ENCODE measurements around the gene TEX30. TPM values are rescaled to one million over a fixed set of nuclear protein-coding genes. Genes with fewer than 3 reads are reported as not detected.

TEX30 gene
- total and polyA plus RNA-seq, 2 donors: 26.4 to 28.9 TPM

DNA sequence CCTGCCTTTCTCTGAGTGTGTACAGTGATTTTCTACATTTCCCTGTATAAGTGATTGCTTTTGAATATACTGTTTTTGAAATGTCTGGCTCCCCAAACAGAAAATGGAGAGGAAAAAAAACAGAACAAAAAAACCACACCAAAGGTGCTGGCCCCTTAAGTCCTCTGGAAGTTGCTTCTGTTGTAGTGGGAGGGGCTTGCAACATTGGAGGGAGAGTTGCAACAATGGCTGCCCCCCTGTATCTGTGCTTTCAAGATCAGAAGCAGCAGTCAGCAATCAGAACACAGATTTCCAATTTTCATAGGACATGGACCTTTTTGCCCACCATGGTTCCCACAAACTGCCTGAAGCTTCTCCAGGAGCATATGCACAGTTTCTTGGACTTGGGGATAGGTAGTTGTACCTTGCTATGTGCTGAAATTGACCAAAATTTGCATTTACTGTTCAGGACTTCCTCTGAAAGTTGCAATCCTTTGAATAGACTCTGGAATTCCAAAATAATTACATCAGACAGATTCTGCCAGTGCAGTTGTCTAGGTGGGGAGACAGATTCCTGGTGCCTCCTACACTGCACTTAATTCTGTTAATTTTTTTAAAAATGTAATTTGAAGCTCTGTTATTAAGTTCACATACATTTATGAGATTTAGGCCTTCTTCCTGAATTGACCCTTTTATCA is 39.2 kb upstream of the TEX30 start:
- Histone ChIP-seq H3K36me3 (ENCODE audit: control insufficient read depth in 2 of 2, insufficient read depth in 2 of 2, low read length in 1 of 2) (peaks cover 3 to 7% of the 10 kb centered on the region in 2 donors), H3K27me3 (ENCODE audit: control insufficient read depth in 2 of 2, insufficient read depth in 1 of 2, low read length in 1 of 2) (no peaks in the 10 kb centered on the region), H3K4me3 (ENCODE audit: low read length in 2 of 2) (no peak overlapping the region), H3K4me1 (ENCODE audit: control insufficient read depth in 2 of 2, insufficient read depth in 2 of 2, low read length in 2 of 2) (peaks cover 11 to 19% of the 10 kb centered on the region in 2 donors), H3K9me3 (ENCODE audit: control insufficient read depth in 2 of 2, insufficient read depth in 1 of 2, low read length in 1 of 2) (peaks cover 0 to 4% of the 10 kb centered on the region in 2 donors), H3K27ac (ENCODE audit: low read depth in 1 of 2, low read length in 1 of 2) (no peak overlapping the region)
- DNase-seq (ENCODE audit: low read depth in 6 of 9, low spot score in 9 of 9): peak in 6 of 9 donors; percentile 4 to 65 (median 22)

GRCh38 chr13:102807699-102808098 is 34.1 kb upstream of the TEX30 start:
- Histone ChIP-seq H3K27ac (ENCODE audit: low read depth in 1 of 2, low read length in 1 of 2) (no peak overlapping the region), H3K4me3 (ENCODE audit: low read length in 2 of 2) (no peak overlapping the region), H3K4me1 (ENCODE audit: control insufficient read depth in 2 of 2, insufficient read depth in 2 of 2, low read length in 2 of 2) (peaks cover under 1 to 4% of the 10 kb centered on the region in 2 donors), H3K9me3 (ENCODE audit: control insufficient read depth in 2 of 2, insufficient read depth in 1 of 2, low read length in 1 of 2) (peaks cover 0 to 4% of the 10 kb centered on the region in 2 donors), H3K36me3 (ENCODE audit: control insufficient read depth in 2 of 2, insufficient read depth in 2 of 2, low read length in 1 of 2) (peaks cover 0 to 7% of the 10 kb centered on the region in 2 donors), H3K27me3 (ENCODE audit: control insufficient read depth in 2 of 2, insufficient read depth in 1 of 2, low read length in 1 of 2) (no peaks in the 10 kb centered on the region)
- 99% methylated on average over 3 of the region's 3 CpGs for WGBS
- DNase-seq (ENCODE audit: low read depth in 6 of 9, low spot score in 9 of 9): no peak

- no peak overlapping the region for H3K27ac ChIP-seq (ENCODE audit: low read depth in 1 of 2, low read length in 1 of 2)
- H3K36me3 ChIP-seq (ENCODE audit: control insufficient read depth in 2 of 2, insufficient read depth in 2 of 2, low read length in 1 of 2): peaks cover 0 to 4% of the 10 kb centered on the region in 2 donors
- DNase-seq (ENCODE audit: low read depth in 6 of 9, low spot score in 9 of 9): no peak
- H3K9me3 ChIP-seq (ENCODE audit: control insufficient read depth in 2 of 2, insufficient read depth in 1 of 2, low read length in 1 of 2): peaks cover 0 to 2% of the 10 kb centered on the region in 2 donors
- peaks cover 2 to 10% of the 10 kb centered on the region in 2 donors for H3K4me1 ChIP-seq (ENCODE audit: control insufficient read depth in 2 of 2, insufficient read depth in 2 of 2, low read length in 2 of 2)
- H3K27me3 ChIP-seq (ENCODE audit: control insufficient read depth in 2 of 2, insufficient read depth in 1 of 2, low read length in 1 of 2): no peaks in the 10 kb centered on the region
- over 99% methylated on average over 3 of the region's 3 CpGs for WGBS
- no peak overlapping the region for H3K4me3 ChIP-seq (ENCODE audit: low read length in 2 of 2)
Observed at GRCh38 chr13:102805680-102806079, 32.1 kb upstream of the TEX30 start.

DNA sequence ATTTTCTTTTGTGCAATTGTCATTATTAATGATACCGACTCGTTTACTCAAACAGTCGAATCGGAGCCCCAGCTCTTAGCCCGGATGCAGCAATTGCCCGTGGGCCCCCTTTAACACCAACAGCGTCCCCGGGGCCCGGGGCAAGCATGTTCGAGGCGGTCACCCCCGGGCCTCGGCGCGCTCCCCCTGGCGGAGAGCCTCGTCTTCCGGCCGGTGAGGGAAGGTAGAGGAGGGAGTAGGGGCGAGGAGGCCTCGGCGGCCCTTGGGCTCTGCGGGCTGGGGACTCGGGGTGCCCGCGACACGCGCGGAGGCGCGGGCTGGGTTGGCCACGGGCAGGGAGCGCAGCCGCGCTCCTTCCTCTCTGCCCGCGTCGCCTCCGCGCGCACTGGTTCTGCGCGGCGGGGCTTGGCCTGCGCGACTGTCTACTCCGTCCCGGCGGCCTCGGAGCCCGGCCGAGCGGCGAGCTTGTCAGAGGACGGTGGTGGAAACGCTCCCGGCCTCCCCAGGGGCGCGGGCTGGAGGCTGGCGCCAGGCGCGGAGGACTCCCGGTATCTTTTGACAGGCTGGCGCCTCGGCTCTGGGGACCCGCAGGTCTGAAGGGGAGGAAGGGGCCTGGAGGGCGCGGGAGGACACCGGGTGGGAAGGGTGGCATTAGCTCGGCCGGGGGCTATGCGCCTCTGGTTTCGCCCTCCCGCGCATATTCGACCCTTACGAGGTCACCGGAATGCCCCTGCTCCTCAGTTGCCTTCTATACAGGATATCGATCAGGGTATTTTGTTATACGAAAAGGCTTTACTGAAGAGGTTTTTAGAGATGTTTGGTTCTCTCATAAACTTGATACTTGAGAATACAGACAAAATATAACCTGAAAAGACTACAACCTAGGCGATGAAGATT is 26.8 kb upstream of the TEX30 start:
- no peaks in the 10 kb centered on the region for H3K9me3 ChIP-seq (ENCODE audit: control insufficient read depth in 2 of 2, insufficient read depth in 1 of 2, low read length in 1 of 2)
- peaks cover 22 to 29% of the 10 kb centered on the region in 2 donors for H3K27me3 ChIP-seq (ENCODE audit: control insufficient read depth in 2 of 2, insufficient read depth in 1 of 2, low read length in 1 of 2)
- WGBS: 2% methylated on average over 81 of the region's 81 CpGs
- peak in 8 of 9 donors; percentile 53 to 86 (median 66) for DNase-seq (ENCODE audit: low read depth in 6 of 9, low spot score in 9 of 9)
- peak overlapping the region; percentile 63 to 84 for H3K4me3 ChIP-seq (ENCODE audit: low read length in 2 of 2)
- H3K27ac ChIP-seq (ENCODE audit: low read depth in 1 of 2, low read length in 1 of 2): peak overlapping the region; percentile 21 to 49
- peaks cover 2 to 20% of the 10 kb centered on the region in 2 donors for H3K4me1 ChIP-seq (ENCODE audit: control insufficient read depth in 2 of 2, insufficient read depth in 2 of 2, low read length in 2 of 2)
- H3K36me3 ChIP-seq (ENCODE audit: control insufficient read depth in 2 of 2, insufficient read depth in 2 of 2, low read length in 1 of 2): no peaks in the 10 kb centered on the region

DNA sequence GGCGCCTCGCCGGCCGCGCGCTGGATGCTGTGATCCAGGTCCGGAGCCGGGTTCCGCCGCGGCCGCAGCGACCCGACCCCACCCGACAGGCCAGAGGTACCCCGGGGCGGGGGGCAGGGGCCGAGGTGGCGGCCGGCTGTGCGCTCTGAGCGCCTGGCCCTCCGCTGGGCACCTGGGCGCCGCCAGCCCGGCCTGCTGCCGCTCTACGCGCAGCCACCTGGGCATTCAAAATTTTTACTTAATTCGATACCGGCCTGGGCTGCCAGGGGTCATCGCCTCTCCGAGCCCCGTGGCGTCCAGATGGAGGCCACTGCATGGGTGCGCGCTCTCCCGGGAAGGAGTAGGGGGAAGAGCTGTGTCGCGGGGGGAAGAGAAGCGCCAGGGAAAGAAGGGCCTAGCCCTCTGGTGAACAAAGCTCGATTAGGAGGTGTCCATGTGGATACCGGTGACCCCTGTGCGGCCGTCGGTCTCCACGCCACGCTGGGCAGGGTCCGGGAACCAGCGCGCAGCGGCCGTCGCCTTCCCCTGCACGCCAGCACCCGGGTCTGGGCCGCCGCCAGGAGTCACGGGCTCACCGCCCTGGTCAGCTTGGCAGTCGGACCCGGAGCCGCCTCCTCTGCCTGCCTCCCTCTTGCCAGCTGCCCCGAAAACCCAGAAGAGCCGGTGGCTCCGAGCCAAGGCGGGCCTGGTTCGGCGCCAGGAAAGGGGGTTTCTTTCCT is 26.0 kb upstream of the TEX30 start:
- DNase-seq (ENCODE audit: low read depth in 6 of 9, low spot score in 9 of 9): peak in 3 of 9 donors; percentile 6 to 30 (median 9)
- no peaks in the 10 kb centered on the region for H3K9me3 ChIP-seq (ENCODE audit: control insufficient read depth in 2 of 2, insufficient read depth in 1 of 2, low read length in 1 of 2)
- H3K4me3 ChIP-seq (ENCODE audit: low read length in 2 of 2): peak overlapping the region; percentile 63 to 84
- peaks cover 2 to 20% of the 10 kb centered on the region in 2 donors for H3K4me1 ChIP-seq (ENCODE audit: control insufficient read depth in 2 of 2, insufficient read depth in 2 of 2, low read length in 2 of 2)
- H3K27me3 ChIP-seq (ENCODE audit: control insufficient read depth in 2 of 2, insufficient read depth in 1 of 2, low read length in 1 of 2): peaks cover 22 to 29% of the 10 kb centered on the region in 2 donors
- no peak overlapping the region for H3K27ac ChIP-seq (ENCODE audit: low read depth in 1 of 2, low read length in 1 of 2)
- no peaks in the 10 kb centered on the region for H3K36me3 ChIP-seq (ENCODE audit: control insufficient read depth in 2 of 2, insufficient read depth in 2 of 2, low read length in 1 of 2)
- WGBS: under 1% methylated on average over 69 of the region's 69 CpGs

DNA sequence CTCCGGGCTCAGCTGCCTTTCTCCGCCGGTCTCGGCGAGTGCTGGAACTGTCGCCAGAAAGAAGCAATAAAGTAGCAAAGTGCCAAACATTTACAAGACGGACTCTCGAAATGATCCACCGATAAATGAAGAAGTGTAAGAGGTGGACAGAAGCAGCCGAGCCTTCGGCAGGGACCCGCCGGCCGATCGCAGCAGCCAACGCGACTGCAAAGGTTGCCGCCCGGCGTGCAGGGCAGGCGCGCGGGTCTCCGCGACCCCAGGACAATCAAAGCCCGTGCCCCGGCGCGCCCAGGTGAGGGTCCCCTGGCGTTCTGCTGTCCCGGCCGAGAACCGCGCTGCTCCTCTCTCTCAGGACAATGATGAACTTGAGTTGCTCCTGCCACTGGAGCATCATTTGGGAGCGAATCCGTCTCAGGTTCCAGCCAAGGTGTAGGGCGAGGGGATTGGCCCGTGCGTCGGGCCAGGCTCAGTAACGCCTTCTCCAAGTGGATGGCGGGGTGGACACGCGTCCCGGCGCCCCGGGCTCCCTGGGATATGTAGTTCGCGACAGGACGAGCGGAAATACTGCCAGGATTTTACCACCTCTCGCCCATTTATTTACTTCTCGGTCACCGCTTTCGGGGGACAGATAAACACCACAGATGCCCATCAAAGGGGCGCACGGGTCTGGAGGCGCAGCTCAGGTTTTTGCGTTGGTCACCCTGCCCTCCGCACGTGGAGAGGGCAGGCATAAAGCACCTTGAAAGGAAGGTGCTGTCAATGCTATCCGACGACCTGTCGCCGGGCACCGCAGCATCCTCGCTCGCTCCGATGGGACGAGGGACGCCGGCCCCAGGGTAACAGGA is 25.2 kb upstream of the TEX30 start, which contains the start of the genes BIVM and POGLUT2:
TSS of gene BIVM (plus strand) at position 539 of the 845 bp plus-strand sequence. CDS start 8,149 bp downstream, outside the sequence.
TSS of gene POGLUT2 (minus strand) at position 396 of the 845 bp plus-strand sequence. CDS start at position 90, 306 bp downstream.
- Histone ChIP-seq H3K27ac (ENCODE audit: low read depth in 1 of 2, low read length in 1 of 2) (peak within 1 kb of the TSS in 1 of 2 donors; percentile 25), H3K4me1 (ENCODE audit: control insufficient read depth in 2 of 2, insufficient read depth in 2 of 2, low read length in 2 of 2) (peaks cover 2 to 20% of the 10 kb centered on the region in 2 donors), H3K27me3 (ENCODE audit: control insufficient read depth in 2 of 2, insufficient read depth in 1 of 2, low read length in 1 of 2) (peaks cover 22 to 29% of the 10 kb centered on the region in 2 donors), H3K4me3 (ENCODE audit: low read length in 2 of 2) (peak within 1 kb of the TSS; percentile 63 to 84), H3K9me3 (ENCODE audit: control insufficient read depth in 2 of 2, insufficient read depth in 1 of 2, low read length in 1 of 2) (no peaks in the 10 kb centered on the region), H3K36me3 (ENCODE audit: control insufficient read depth in 2 of 2, insufficient read depth in 2 of 2, low read length in 1 of 2) (no peaks in the 10 kb centered on the region)
- WGBS: under 1% methylated on average over 72 of the region's 72 CpGs
- DNase-seq (ENCODE audit: low read depth in 6 of 9, low spot score in 9 of 9): peak in 4 of 9 donors; percentile 53 to 78 (median 60)

DNA sequence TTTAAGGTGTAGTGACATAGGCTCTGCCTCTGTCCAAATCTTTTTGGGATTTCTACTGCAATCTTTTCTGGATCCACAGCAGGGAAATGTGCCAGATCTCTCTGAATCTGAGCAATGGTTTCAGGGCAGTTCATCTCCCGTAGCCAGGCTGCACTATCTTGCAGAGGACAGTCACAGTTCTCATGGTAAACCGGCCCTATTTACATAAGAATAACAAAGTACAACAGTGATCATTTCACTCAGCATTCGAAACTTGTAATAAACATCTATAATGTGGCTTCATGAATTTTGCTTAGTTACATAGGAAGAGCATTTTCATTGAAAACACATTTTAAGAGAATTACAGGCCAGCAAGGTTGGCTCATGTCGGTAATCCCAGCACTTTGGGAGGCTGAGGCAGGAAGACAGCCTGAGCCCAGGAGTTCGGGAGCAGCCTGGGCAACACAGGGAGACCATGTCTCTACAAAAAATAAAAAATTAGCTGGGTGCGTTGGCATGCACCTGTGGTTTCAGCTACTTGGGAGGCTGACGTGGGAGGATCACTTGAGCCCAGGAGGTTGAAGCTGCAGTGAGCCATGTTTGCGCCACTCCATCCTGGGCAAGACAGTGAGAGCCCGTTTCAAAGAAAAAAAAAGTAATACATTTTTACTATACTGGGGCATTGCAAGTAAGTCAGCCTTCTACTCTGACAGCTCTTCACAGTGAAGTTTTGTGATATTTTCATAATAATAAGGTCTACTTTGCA is 20.2 kb upstream of the TEX30 start:
- no peaks in the 10 kb centered on the region for H3K9me3 ChIP-seq (ENCODE audit: control insufficient read depth in 2 of 2, insufficient read depth in 1 of 2, low read length in 1 of 2)
- peaks cover 0 to 6% of the 10 kb centered on the region in 2 donors for H3K36me3 ChIP-seq (ENCODE audit: control insufficient read depth in 2 of 2, insufficient read depth in 2 of 2, low read length in 1 of 2)
- no peak overlapping the region for H3K27ac ChIP-seq (ENCODE audit: low read depth in 1 of 2, low read length in 1 of 2)
- DNase-seq (ENCODE audit: low read depth in 6 of 9, low spot score in 9 of 9): no peak
- H3K4me3 ChIP-seq (ENCODE audit: low read length in 2 of 2): no peak overlapping the region
- peaks cover 13 to 15% of the 10 kb centered on the region in 2 donors for H3K27me3 ChIP-seq (ENCODE audit: control insufficient read depth in 2 of 2, insufficient read depth in 1 of 2, low read length in 1 of 2)
- 97% methylated on average over 9 of the region's 9 CpGs for WGBS
- peaks cover 0 to under 1% of the 10 kb centered on the region in 2 donors for H3K4me1 ChIP-seq (ENCODE audit: control insufficient read depth in 2 of 2, insufficient read depth in 2 of 2, low read length in 2 of 2)

All from thymus (tissue), 11 donors.